PC-3 (cell line): Measurements from ENCODE around the gene BEGAIN. TPM values are rescaled to one million over a fixed set of nuclear protein-coding genes. Genes with fewer than 3 reads are reported as not detected.

ENCODE experiments used
- ATAC-seq: fragments of 200-7000 bp; cut with Tn5 transposase; 2 replicates; pipeline ENCODE4 v1.9.1; 2020; ENCODE audit warnings: mild to moderate bottlenecking, moderate library complexity
- BruUV-seq: library from RNA; stranded (reverse); fragments of 400-500 nt; replicated peaks from 2 replicates; lab custom pipeline; 2021; lab: Mats Ljungman, UMichigan
- CTCF ChIA-PET: fragments of 300-600 bp; sonication (Branson Sonifier 250); formaldehyde crosslinking; loops from one replicate; lab custom pipeline; 2022; ENCODE audit warnings: antibody characterized with exemption; lab: Charles Lee
- POLR2A ChIA-PET: fragments of 300-600 bp; sonication (Branson Sonifier 250); formaldehyde crosslinking; loops from one replicate; lab custom pipeline; 2022; ENCODE audit warnings: antibody characterized with exemption; ENCODE audit not compliant: unreplicated experiment; lab: Charles Lee
- DNase-seq: peaks from one replicate; pipeline ENCODE4 v3.0.0-alpha.2; 2015
- H2AFZ ChIP-seq: fragments of 300-600 bp; sonication (generic); 2 replicates; pipeline ENCODE4 v1.6.0; 2016; ENCODE audit warnings: antibody characterized with exemption, low read length
- H3F3A ChIP-seq: fragments of 300-600 bp; sonication (generic); one replicate; pipeline ENCODE4 v1.6.0; 2017; ENCODE audit warnings: antibody characterized with exemption, low read length, control low read depth, mild to moderate bottlenecking; ENCODE audit not compliant: unreplicated experiment
- H3K27ac ChIP-seq: fragments of 300-600 bp; sonication (generic); 2 replicates; pipeline ENCODE4 v1.5.1; 2016; ENCODE audit warnings: mild to moderate bottlenecking, low read length
- H3K27me3 ChIP-seq: fragments of 300-600 bp; sonication (generic); 2 replicates; pipeline ENCODE4 v1.6.1; 2016; ENCODE audit warnings: low read length, mixed read lengths
- H3K36me3 ChIP-seq: fragments of 300-600 bp; sonication (generic); 2 replicates; pipeline ENCODE4 v1.6.1; 2016; ENCODE audit warnings: low read depth, mixed run types, low read length, mixed read lengths
- H3K4me1 ChIP-seq: fragments of 300-600 bp; sonication (generic); 2 replicates; pipeline ENCODE4 v1.5.1; 2016; ENCODE audit warnings: low read length; ENCODE audit not compliant: insufficient read depth
- H3K4me2 ChIP-seq: fragments of 300-600 bp; sonication (generic); 2 replicates; pipeline ENCODE4 v1.6.0; 2016; ENCODE audit warnings: low read length
- H3K4me3 ChIP-seq: fragments of 300-600 bp; sonication (generic); 2 replicates; pipeline ENCODE4 v1.5.1; 2016; ENCODE audit warnings: mild to moderate bottlenecking, low read length, mixed read lengths
- H3K79me2 ChIP-seq: fragments of 300-600 bp; sonication (generic); 2 replicates; pipeline ENCODE4 v1.6.1; 2017; ENCODE audit warnings: low read length, mixed read lengths
- H3K9ac ChIP-seq: fragments of 300-600 bp; sonication (generic); 2 replicates; pipeline ENCODE4 v1.6.0; 2016; ENCODE audit warnings: mild to moderate bottlenecking, low read length
- H3K9me2 ChIP-seq: fragments of 300-600 bp; sonication (generic); replicated peaks from 2 replicates; pipeline ENCODE4 v1.6.1; 2016; ENCODE audit warnings: mixed run types, low read length, mixed read lengths
- H3K9me3 ChIP-seq: fragments of 300-600 bp; sonication (generic); 2 replicates; pipeline ENCODE4 v1.6.1; 2016; ENCODE audit warnings: low read length, mixed read lengths
- H4K20me1 ChIP-seq: fragments of 300-600 bp; sonication (generic); 2 replicates; pipeline ENCODE4 v1.6.1; 2016; ENCODE audit warnings: low read length, mixed read lengths
- EZH2 ChIP-seq: fragments of 300-600 bp; sonication (generic); IDR thresholded peaks from one replicate; pipeline ENCODE4 v1.6.1; 2017; ENCODE audit warnings: antibody characterized with exemption, mild to moderate bottlenecking, low read length; ENCODE audit not compliant: unreplicated experiment
- EZH2phosphoT487 ChIP-seq: fragments of 300-600 bp; sonication (generic); IDR thresholded peaks from 2 replicates; pipeline ENCODE4 v1.6.1; 2018; ENCODE audit warnings: mild to moderate bottlenecking, antibody characterized with exemption, low read length, borderline replicate concordance
- intact Hi-C: fragments of 100-400 bp; cut with micrococcal nuclease; formaldehyde crosslinking; loops from 2 replicates; pipeline ENCODE4 v1.9.0; 2023
- total RNA-seq: library from RNA; depleted of rRNA; stranded (reverse); fragments of >200 nt; gene quantifications from 2 replicates; pipeline ENCODE4 v1.2.3, GENCODE V29; 2014
- TF ChIP-seq, protein P1 (sequence below): fragments of 300-600 bp; sonication (generic); conservative IDR thresholded peaks from 2 replicates; pipeline ENCODE4 v1.5.1; 2017; ENCODE audit warnings: antibody characterized with exemption, low read depth, mild to moderate bottlenecking, low read length

Gene BEGAIN
- total RNA-seq, 1 experiment from 2014 or later, result 3.8 TPM

DNA sequence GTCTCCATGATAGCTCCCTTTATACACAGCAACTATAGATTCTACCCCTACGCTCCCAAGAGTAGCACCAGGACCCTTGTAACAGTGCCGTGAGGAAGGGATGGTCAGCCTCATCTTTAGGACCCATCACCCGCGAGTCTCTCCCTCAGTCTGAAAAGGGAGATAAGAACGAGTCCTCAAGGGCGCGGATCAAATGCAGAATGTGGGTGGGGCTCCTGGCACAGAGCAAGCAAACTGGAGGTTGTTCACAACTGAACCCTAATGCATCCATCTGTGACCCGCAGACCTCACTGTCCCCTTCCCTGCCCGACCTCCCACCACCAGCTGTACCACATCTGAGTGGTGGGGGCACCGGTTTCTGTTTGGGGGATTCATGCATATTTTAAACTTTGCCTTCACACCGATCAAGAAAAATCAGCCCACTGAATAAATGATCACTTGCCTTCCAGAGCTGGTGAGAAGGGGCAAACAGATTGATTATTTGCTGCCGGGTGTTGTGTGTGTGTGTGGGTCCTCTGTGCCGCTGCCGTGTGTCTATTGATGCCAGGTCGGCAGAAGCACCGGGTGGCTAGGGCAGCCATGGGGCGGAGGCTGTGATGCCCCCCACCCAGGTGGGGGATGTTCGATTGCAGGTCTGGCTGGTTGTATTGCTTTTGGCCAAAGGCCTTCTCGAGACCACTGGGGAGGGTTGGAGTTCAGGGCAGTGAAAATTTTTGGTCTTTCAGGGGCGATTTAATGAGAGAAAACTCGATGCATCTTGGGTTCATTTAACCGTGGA lies 35.7 kb upstream of the BEGAIN start:
- no TSS peak for BruUV-seq
- no peak overlapping the region for H3K9ac ChIP-seq
- H3K27me3 ChIP-seq, result peaks cover 28% of the 10 kb centered on the region
- ChIA-PET POLR2A (no interaction called here), CTCF (no interaction called here)
- no peak overlapping the region for H3K27ac ChIP-seq
- H3K9me3 ChIP-seq, result no peaks in the 10 kb centered on the region
- H3K4me3 ChIP-seq, result no peak overlapping the region
- no peaks in the 10 kb centered on the region for H3K36me3 ChIP-seq
- no peak overlapping the region for H2AFZ ChIP-seq
- intact Hi-C loops, result no loop called here
- no peaks in the 10 kb centered on the region for H3K79me2 ChIP-seq
- no peak for TF ChIP-seq EZH2
- TF ChIP-seq, protein P1, sequence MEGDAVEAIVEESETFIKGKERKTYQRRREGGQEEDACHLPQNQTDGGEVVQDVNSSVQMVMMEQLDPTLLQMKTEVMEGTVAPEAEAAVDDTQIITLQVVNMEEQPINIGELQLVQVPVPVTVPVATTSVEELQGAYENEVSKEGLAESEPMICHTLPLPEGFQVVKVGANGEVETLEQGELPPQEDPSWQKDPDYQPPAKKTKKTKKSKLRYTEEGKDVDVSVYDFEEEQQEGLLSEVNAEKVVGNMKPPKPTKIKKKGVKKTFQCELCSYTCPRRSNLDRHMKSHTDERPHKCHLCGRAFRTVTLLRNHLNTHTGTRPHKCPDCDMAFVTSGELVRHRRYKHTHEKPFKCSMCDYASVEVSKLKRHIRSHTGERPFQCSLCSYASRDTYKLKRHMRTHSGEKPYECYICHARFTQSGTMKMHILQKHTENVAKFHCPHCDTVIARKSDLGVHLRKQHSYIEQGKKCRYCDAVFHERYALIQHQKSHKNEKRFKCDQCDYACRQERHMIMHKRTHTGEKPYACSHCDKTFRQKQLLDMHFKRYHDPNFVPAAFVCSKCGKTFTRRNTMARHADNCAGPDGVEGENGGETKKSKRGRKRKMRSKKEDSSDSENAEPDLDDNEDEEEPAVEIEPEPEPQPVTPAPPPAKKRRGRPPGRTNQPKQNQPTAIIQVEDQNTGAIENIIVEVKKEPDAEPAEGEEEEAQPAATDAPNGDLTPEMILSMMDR, result no peak
- no peak for TF ChIP-seq EZH2phosphoT487
- no peaks in the 10 kb centered on the region for H3F3A ChIP-seq
- H3K4me2 ChIP-seq, result no peak overlapping the region
- DNase-seq (no peak), ATAC-seq (no peak)
- no peaks in the 10 kb centered on the region for H3K9me2 ChIP-seq
- no peaks in the 10 kb centered on the region for H3K4me1 ChIP-seq
- no peaks in the 10 kb centered on the region for H4K20me1 ChIP-seq

DNA sequence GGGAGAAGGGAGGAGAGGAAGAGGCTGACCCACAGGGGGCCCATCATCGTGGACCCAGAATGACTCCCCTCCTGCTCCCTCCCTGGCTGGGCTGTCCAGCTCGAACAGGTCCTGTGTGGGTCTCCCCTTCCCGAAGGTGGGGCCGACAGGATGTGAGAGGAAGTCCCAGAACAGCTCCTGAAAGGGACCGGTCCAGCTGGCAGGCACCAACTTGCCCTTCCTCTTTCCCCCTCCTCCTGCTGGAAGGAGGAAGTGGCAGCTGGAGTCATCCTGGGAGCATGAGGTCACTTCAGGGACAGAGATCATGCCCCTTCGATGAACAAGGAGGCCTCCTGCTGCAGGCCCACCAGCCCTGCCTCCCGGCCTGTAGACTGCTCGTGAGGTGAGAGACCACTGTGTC lies 35.0 kb upstream of the BEGAIN start:
- Histone ChIP-seq H3K36me3 (no peaks in the 10 kb centered on the region), H2AFZ (no peak overlapping the region), H3K4me1 (no peaks in the 10 kb centered on the region), H3K27ac (no peak overlapping the region), H3K9me3 (no peaks in the 10 kb centered on the region), H4K20me1 (no peaks in the 10 kb centered on the region), H3K9ac (no peak overlapping the region), H3F3A (no peaks in the 10 kb centered on the region), H3K27me3 (peaks cover 32% of the 10 kb centered on the region), H3K9me2 (no peaks in the 10 kb centered on the region), H3K4me2 (no peak overlapping the region), H3K79me2 (no peaks in the 10 kb centered on the region), H3K4me3 (no peak overlapping the region)
- DNase-seq (no peak), ATAC-seq (no peak)
- intact Hi-C loops, result no loop called here
- no TSS peak for BruUV-seq
- POLR2A ChIA-PET, result no interaction called here
- CTCF ChIA-PET, result no interaction called here
- TF ChIP-seq, protein P1, result no peak
- TF ChIP-seq EZH2, result no peak

DNA sequence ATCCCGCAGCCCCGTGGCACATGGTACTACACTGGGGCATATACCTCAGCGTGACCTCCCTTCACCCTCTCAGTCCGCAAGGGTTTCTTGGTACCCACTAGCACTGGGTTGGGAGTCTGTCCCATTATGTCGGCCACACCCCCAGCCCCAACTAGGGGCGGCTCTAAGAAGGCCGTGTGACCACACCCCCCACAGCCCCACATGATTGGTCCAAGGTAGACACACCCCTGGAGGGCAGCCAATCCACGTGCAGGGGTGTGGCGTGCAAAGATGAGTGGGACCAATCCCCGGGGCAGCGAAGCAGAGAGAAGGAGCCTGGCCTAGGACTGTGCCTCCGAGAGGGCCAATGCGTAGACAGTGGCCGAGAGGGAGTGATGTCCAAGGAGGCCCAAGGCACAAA lies 34.6 kb upstream of the BEGAIN start:
- BruUV-seq, result no TSS peak
- no peak overlapping the region for H2AFZ ChIP-seq
- CTCF ChIA-PET, result no interaction called here
- no peaks in the 10 kb centered on the region for H3K36me3 ChIP-seq
- no peaks in the 10 kb centered on the region for H3K9me2 ChIP-seq
- DNase-seq, result no peak
- intact Hi-C loops, result no loop called here
- H3K27me3 ChIP-seq, result peaks cover 35% of the 10 kb centered on the region
- H3K9me3 ChIP-seq, result no peaks in the 10 kb centered on the region
- H3K4me2 ChIP-seq, result no peak overlapping the region
- H4K20me1 ChIP-seq, result no peaks in the 10 kb centered on the region
- no peaks in the 10 kb centered on the region for H3K4me1 ChIP-seq
- no peak overlapping the region for H3K27ac ChIP-seq
- no peaks in the 10 kb centered on the region for H3F3A ChIP-seq
- TF ChIP-seq EZH2, result no peak
- TF ChIP-seq EZH2phosphoT487, result no peak
- TF ChIP-seq, protein P1, result no peak
- POLR2A ChIA-PET, result no interaction called here
- H3K9ac ChIP-seq, result no peak overlapping the region
- ATAC-seq, result no peak
- no peak overlapping the region for H3K4me3 ChIP-seq
- no peaks in the 10 kb centered on the region for H3K79me2 ChIP-seq
